MCF 10A (cell line): ENCODE data around the gene SLX4IP. TPM values are rescaled to one million over a fixed set of nuclear protein-coding genes. Genes with fewer than 3 reads are reported as not detected.

ENCODE experiments used
- BruUV-seq: library from RNA; stranded (reverse); fragments of 400-500 nt; replicated peaks from 2 replicates; lab custom pipeline; 2021; lab: Mats Ljungman, UMichigan
- CTCF ChIA-PET: fragments of 300-600 bp; sonication (Branson Sonifier 250); formaldehyde crosslinking; extraction: SDS; loops from one replicate; lab custom pipeline; 2021; ENCODE audit warnings: antibody characterized with exemption, inconsistent platforms; lab: Yijun Ruan, JAX
- POLR2A ChIA-PET: fragments of 300-600, 350-650 bp; sonication (Branson Sonifier 250); formaldehyde crosslinking; extraction: SDS; loops from one replicate; lab custom pipeline; 2020; ENCODE audit warnings: antibody characterized with exemption, inconsistent platforms; lab: Yijun Ruan, JAX
- DNase-seq: peaks from one replicate; pipeline ENCODE4 v3.0.0-alpha.2; 2018; ENCODE audit not compliant: unreplicated experiment
- H3K27ac Mint-ChIP-seq: one replicate; pipeline ENCODE4 v1.8.0; 2022; ENCODE audit warnings: mild to moderate bottlenecking, low read depth, mixed read lengths; ENCODE audit not compliant: unreplicated experiment
- H3K27me3 Mint-ChIP-seq: one replicate; pipeline ENCODE4 v1.8.0; 2022; ENCODE audit warnings: mixed read lengths; ENCODE audit not compliant: insufficient read depth, unreplicated experiment
- H3K36me3 Mint-ChIP-seq: one replicate; pipeline ENCODE4 v1.8.0; 2022; ENCODE audit warnings: mild to moderate bottlenecking, moderate library complexity, mixed read lengths; ENCODE audit not compliant: insufficient read depth, unreplicated experiment
- H3K4me1 Mint-ChIP-seq: one replicate; pipeline ENCODE4 v1.8.0; 2022; ENCODE audit warnings: mixed read lengths; ENCODE audit not compliant: insufficient read depth, unreplicated experiment
- H3K4me3 Mint-ChIP-seq: one replicate; pipeline ENCODE4 v1.8.0; 2022; ENCODE audit warnings: mild to moderate bottlenecking, moderate library complexity, mixed read lengths; ENCODE audit not compliant: unreplicated experiment
- H3K9me3 Mint-ChIP-seq: one replicate; pipeline ENCODE4 v1.8.0; 2022; ENCODE audit warnings: mixed read lengths; ENCODE audit not compliant: unreplicated experiment
- intact Hi-C: fragments of 100-400 bp; cut with micrococcal nuclease; formaldehyde crosslinking; loops from 2 replicates; pipeline ENCODE4 v1.14.1; 2022
- total RNA-seq: library from RNA; stranded (reverse); gene quantifications from 2 replicates; pipeline ENCODE4 v1.2.3, GENCODE V29; 2022
- TF ChIP-seq, protein P1 (sequence below): fragments of 200-600 bp; IDR thresholded peaks from one replicate; pipeline ENCODE4 v1.8.0; 2022; ENCODE audit warnings: antibody characterized with exemption, mild to moderate bottlenecking; ENCODE audit not compliant: unreplicated experiment

Gene SLX4IP
- total RNA-seq, 1 experiment from 2014 or later = 11.2 TPM

DNA sequence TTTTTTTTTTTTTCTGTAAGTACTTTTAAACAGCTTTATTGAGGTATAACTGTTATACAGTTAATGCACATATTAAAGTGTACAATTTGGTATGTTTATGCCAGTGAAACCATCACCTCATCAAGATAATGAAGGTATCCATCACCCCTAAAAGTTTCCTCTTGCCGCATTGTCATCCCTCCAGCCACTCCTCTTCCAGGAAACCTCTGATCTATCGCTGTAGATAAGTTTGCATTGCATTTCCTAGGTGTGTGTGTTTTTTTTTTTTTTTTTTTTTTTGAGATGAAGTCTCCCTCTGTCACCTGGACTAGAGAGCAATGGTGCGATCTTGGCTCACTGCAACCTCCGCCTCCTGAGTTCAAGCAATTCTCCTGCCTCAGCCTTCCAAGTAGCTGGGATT, 3.1 kb downstream of the SLX4IP start:
- BruUV-seq = no TSS peak
- Mint-ChIP-seq H3K27ac (no peak overlapping the region), H3K4me1 (no peaks in the 10 kb centered on the region), H3K4me3 (no peak overlapping the region), H3K27me3 (no peaks in the 10 kb centered on the region), H3K36me3 (peaks cover 12% of the 10 kb centered on the region), H3K9me3 (no peaks in the 10 kb centered on the region)
- ChIA-PET CTCF (interaction anchor here (0.6 to 5.0 kb wide), 6 partner anchors 37 to 493 kb away, joined by 3 to 45 read pairs (median 4); no protein-coding TSS in a partner anchor), POLR2A (interaction anchor here (1.0 to 5.6 kb wide), 3 partner anchors 8 to 98 kb away, joined by 3 to 135 read pairs (median 4); no protein-coding TSS in a partner anchor)
- no peak for DNase-seq
- intact Hi-C loops = no loop called here
- TF ChIP-seq, protein P1, sequence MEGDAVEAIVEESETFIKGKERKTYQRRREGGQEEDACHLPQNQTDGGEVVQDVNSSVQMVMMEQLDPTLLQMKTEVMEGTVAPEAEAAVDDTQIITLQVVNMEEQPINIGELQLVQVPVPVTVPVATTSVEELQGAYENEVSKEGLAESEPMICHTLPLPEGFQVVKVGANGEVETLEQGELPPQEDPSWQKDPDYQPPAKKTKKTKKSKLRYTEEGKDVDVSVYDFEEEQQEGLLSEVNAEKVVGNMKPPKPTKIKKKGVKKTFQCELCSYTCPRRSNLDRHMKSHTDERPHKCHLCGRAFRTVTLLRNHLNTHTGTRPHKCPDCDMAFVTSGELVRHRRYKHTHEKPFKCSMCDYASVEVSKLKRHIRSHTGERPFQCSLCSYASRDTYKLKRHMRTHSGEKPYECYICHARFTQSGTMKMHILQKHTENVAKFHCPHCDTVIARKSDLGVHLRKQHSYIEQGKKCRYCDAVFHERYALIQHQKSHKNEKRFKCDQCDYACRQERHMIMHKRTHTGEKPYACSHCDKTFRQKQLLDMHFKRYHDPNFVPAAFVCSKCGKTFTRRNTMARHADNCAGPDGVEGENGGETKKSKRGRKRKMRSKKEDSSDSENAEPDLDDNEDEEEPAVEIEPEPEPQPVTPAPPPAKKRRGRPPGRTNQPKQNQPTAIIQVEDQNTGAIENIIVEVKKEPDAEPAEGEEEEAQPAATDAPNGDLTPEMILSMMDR = no peak

DNA sequence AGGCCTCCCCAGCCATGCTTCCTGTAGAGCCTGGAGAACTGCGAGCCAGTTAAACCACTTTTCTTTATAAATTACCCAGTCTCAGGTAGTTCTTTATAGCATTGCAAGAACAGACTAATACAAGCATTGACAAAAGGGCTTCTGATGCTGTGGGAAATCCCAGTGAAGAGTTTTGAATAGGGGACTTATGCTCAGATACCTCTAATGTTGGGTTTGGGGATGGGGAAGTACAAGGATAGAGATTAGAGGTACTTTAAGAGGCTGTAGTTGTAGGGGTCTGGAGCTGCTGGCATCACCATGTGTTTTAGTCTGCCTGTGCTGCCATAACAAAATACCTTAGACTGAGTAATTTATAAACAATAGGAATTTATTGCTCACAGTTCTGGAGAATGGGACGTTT, 8.8 kb downstream of the SLX4IP start:
- Mint-ChIP-seq H3K27me3 (no peaks in the 10 kb centered on the region), H3K36me3 (peaks cover 6% of the 10 kb centered on the region), H3K4me3 (no peak overlapping the region), H3K4me1 (peaks cover 11% of the 10 kb centered on the region), H3K27ac (peak overlapping the region; percentile 9), H3K9me3 (no peaks in the 10 kb centered on the region)
- TF ChIP-seq, protein P1 = no peak
- intact Hi-C loops = no loop called here
- BruUV-seq = no TSS peak
- no peak for DNase-seq
- POLR2A ChIA-PET = interaction anchor here (1.4 to 2.2 kb wide), 2 partner anchors 10 to 61 kb away, joined by 5 to 13 read pairs; partner anchors contain the start of genes MKKS and SLX4IP
- CTCF ChIA-PET = interaction anchor here (0.6 to 1.6 kb wide), 2 partner anchors 93 to 345 kb away, joined by 3 to 4 read pairs; no protein-coding TSS in a partner anchor

DNA sequence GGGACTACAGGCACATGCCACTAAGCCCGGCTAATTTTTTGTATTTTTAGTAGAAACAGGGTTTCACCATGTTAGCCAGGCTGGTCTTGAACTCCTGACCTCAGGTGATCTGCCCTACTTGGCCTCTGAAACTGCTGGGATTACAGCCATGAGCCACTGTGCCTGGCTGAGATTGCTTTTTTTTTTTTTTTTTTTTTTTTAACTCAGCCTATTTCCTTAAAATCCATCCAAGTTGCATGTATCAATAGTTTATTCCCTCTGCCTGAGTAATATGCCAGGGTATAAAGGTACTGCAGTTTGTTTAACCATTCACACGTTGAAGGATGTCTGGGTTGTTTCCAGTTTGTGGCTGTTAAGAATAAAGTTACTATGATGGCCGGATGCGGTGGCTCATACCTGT, 10.7 kb downstream of the SLX4IP start:
- Mint-ChIP-seq H3K4me1 (peaks cover 17% of the 10 kb centered on the region), H3K36me3 (no peaks in the 10 kb centered on the region), H3K27ac (no peak overlapping the region), H3K27me3 (no peaks in the 10 kb centered on the region), H3K4me3 (no peak overlapping the region), H3K9me3 (no peaks in the 10 kb centered on the region)
- BruUV-seq = no TSS peak
- intact Hi-C loops = no loop called here
- TF ChIP-seq, protein P1 = no peak
- no peak for DNase-seq
- ChIA-PET POLR2A (interaction anchor here (0.6 to 1.8 kb wide), 3 partner anchors 8 to 35 kb away, joined by 3 to 21 read pairs (median 4); partner anchors contain the start of genes MKKS and SLX4IP), CTCF (interaction anchor here (0.7 kb wide), 1 partner anchor 165 kb away, joined by 3 read pairs; no protein-coding TSS in a partner anchor)

DNA sequence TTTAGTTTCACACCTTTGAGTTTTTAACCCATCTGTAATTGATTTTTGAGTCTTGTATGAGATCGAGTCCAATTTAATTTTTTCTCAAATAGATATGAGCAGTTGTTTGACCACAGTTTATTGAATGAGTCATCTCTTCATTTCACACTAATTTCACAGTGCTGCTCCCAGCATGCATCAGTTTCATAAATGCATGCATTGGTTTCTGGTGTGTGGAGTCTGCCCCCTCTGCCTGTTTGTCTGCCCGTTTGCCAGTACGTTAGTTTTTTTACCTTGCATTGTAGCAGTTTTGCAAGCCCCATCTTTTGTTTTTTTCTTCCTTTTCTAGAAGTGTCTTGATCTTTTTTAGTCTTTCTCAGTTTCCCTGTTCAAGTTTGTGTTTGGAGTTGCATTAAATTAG, 11.9 kb downstream of the SLX4IP start:
- Mint-ChIP-seq H3K4me3 (peak overlapping the region; percentile 56), H3K27me3 (no peaks in the 10 kb centered on the region), H3K9me3 (no peaks in the 10 kb centered on the region), H3K36me3 (no peaks in the 10 kb centered on the region), H3K27ac (peak overlapping the region; percentile 70), H3K4me1 (peaks cover 17% of the 10 kb centered on the region)
- ChIA-PET POLR2A (interaction anchor here (0.8 to 1.8 kb wide), 4 partner anchors 9 to 223 kb away, joined by 3 to 21 read pairs (median 5); partner anchors contain the start of genes MKKS and SLX4IP), CTCF (interaction anchor here (0.7 to 1.2 kb wide), 2 partner anchors 76 to 470 kb away, joined by 3 read pairs; no protein-coding TSS in a partner anchor)
- TF ChIP-seq, protein P1 = no peak
- BruUV-seq = no TSS peak
- peak; percentile 87 for DNase-seq
- intact Hi-C loops = loop anchor here (1.0 kb wide), 1 partner anchor 12 kb away; the partner anchor contains the start of gene SLX4IP
